Measurements from ENCODE around the gene DCDC1.

DCDC1 gene

GRCh38 chr11:31231601-31232000 lies 137.9 kb downstream of the DCDC1 start:
- in situ Hi-C loops (cut with HindIII; ENCODE audit: low sequenced_read_pairs) = no loop called here

GRCh38 chr11:31218847-31219246 lies 150.7 kb downstream of the DCDC1 start:
- in situ Hi-C loops (cut with HindIII; ENCODE audit: low sequenced_read_pairs) = no loop called here
- no peak for DNase-seq (ENCODE audit: low read depth)
- no peak overlapping the region for H3K4me3 ChIP-seq (ENCODE audit: low read depth, low read length)
- TF ChIP-seq CTCF (IDR thresholded peaks at IDR 0.05; ENCODE audit: low read depth, low read length, missing control alignments) = no peak

More at GRCh38 chr11:31231601-31232000, 137.9 kb downstream of the DCDC1 start:
- TF ChIP-seq CTCF (IDR thresholded peaks at IDR 0.05; ENCODE audit: low read depth, low read length, missing control alignments) = no peak
- DNase-seq (ENCODE audit: low read depth) = no peak
- H3K4me3 ChIP-seq (ENCODE audit: low read depth, low read length) = no peak overlapping the region

GRCh38 chr11:31214372-31214771 lies 155.2 kb downstream of the DCDC1 start:
- no peak overlapping the region for H3K4me3 ChIP-seq (ENCODE audit: low read depth, low read length)
- TF ChIP-seq CTCF (IDR thresholded peaks at IDR 0.05; ENCODE audit: low read depth, low read length, missing control alignments) = no peak
- no peak for DNase-seq (ENCODE audit: low read depth)
- in situ Hi-C loops (cut with HindIII; ENCODE audit: low sequenced_read_pairs) = no loop called here

GRCh38 chr11:31199378-31199777 lies 170.2 kb downstream of the DCDC1 start:
- H3K4me3 ChIP-seq (ENCODE audit: low read depth, low read length) = no peak overlapping the region
- in situ Hi-C loops (cut with HindIII; ENCODE audit: low sequenced_read_pairs) = no loop called here
- no peak for TF ChIP-seq CTCF (IDR thresholded peaks at IDR 0.05; ENCODE audit: low read depth, low read length, missing control alignments)
- peak; percentile 26 for DNase-seq (ENCODE audit: low read depth)

GRCh38 chr11:31173926-31174680 lies 195.4 kb downstream of the DCDC1 start:
- in situ Hi-C loops (cut with HindIII; ENCODE audit: low sequenced_read_pairs) = no loop called here
- no peak for TF ChIP-seq CTCF (IDR thresholded peaks at IDR 0.05; ENCODE audit: low read depth, low read length, missing control alignments)
- DNase-seq (ENCODE audit: low read depth) = no peak

GRCh38 chr11:31160504-31161422 lies 208.8 kb downstream of the DCDC1 start:
- in situ Hi-C loops (cut with HindIII; ENCODE audit: low sequenced_read_pairs) = no loop called here
- H3K4me3 ChIP-seq (ENCODE audit: low read depth, low read length) = no peak overlapping the region
- TF ChIP-seq CTCF (IDR thresholded peaks at IDR 0.05; ENCODE audit: low read depth, low read length, missing control alignments) = peak; percentile 49
- no peak for DNase-seq (ENCODE audit: low read depth)

More at GRCh38 chr11:31173926-31174680, 195.4 kb downstream of the DCDC1 start:
- H3K4me3 ChIP-seq (ENCODE audit: low read depth, low read length) = no peak overlapping the region

Data from astrocyte of the cerebellum (primary cell).